ENCODE measurements around the gene KIRREL1. TPM values are rescaled to one million over a fixed set of nuclear protein-coding genes. Genes with fewer than 3 reads are reported as not detected.

KIRREL1 gene
- total and polyA plus RNA-seq, 2 experiments from 2014 or later, result 8.2 to 33.2 TPM

- H3K9me3 ChIP-seq (ENCODE audit: low read depth), result no peaks in the 10 kb centered on the region
- no peak for DNase-seq (ENCODE audit: low read depth in 1 of 2, low spot score in 1 of 2)
- no peak for TF ChIP-seq CTCF (IDR thresholded peaks at IDR 0.05; ENCODE audit: low read depth, low read length)
- no peaks in the 10 kb centered on the region for H3K4me1 ChIP-seq (ENCODE audit: low read depth)
- no peaks in the 10 kb centered on the region for H3K36me3 ChIP-seq
- H3K4me3 ChIP-seq, result no peak overlapping the region
- H3K27me3 ChIP-seq, result no peaks in the 10 kb centered on the region
- H3K27ac ChIP-seq, result no peak overlapping the region
Observed at GRCh38 chr1:158027508-158027907, 34.1 kb downstream of the KIRREL1 start.

- Histone ChIP-seq H3K27ac (no peak overlapping the region), H3K9me3 (ENCODE audit: low read depth) (no peaks in the 10 kb centered on the region), H3K27me3 (no peaks in the 10 kb centered on the region), H3K4me3 (no peak overlapping the region), H3K4me1 (ENCODE audit: low read depth) (no peaks in the 10 kb centered on the region), H3K36me3 (no peaks in the 10 kb centered on the region)
- TF ChIP-seq CTCF (IDR thresholded peaks at IDR 0.05; ENCODE audit: low read depth, low read length), result no peak
- DNase-seq (ENCODE audit: low read depth in 1 of 2, low spot score in 1 of 2), result peak in 1 of 2 donors; percentile 50
Observed at GRCh38 chr1:158028969-158029368, 35.5 kb downstream of the KIRREL1 start.

- Histone ChIP-seq H3K27ac (no peak overlapping the region), H3K27me3 (no peaks in the 10 kb centered on the region), H3K9me3 (ENCODE audit: low read depth) (no peaks in the 10 kb centered on the region), H3K36me3 (no peaks in the 10 kb centered on the region), H3K4me1 (ENCODE audit: low read depth) (no peaks in the 10 kb centered on the region), H3K4me3 (no peak overlapping the region)
- DNase-seq (ENCODE audit: low read depth in 1 of 2, low spot score in 1 of 2), result no peak
- TF ChIP-seq CTCF (IDR thresholded peaks at IDR 0.05; ENCODE audit: low read depth, low read length), result no peak
Observed at GRCh38 chr1:158035014-158035413, 41.6 kb downstream of the KIRREL1 start.

GRCh38 chr1:158035976-158036583 is 42.6 kb downstream of the KIRREL1 start:
- H3K27ac ChIP-seq, result no peak overlapping the region
- H3K27me3 ChIP-seq, result no peaks in the 10 kb centered on the region
- H3K4me3 ChIP-seq, result no peak overlapping the region
- no peaks in the 10 kb centered on the region for H3K36me3 ChIP-seq
- no peaks in the 10 kb centered on the region for H3K9me3 ChIP-seq (ENCODE audit: low read depth)
- peak; percentile 72 for TF ChIP-seq CTCF (IDR thresholded peaks at IDR 0.05; ENCODE audit: low read depth, low read length)
- H3K4me1 ChIP-seq (ENCODE audit: low read depth), result no peaks in the 10 kb centered on the region
- peak; percentile 64 to 79 for DNase-seq (ENCODE audit: low read depth in 1 of 2, low spot score in 1 of 2)

- DNase-seq (ENCODE audit: low read depth in 1 of 2, low spot score in 1 of 2), result no peak
- no peak for TF ChIP-seq CTCF (IDR thresholded peaks at IDR 0.05; ENCODE audit: low read depth, low read length)
- Histone ChIP-seq H3K9me3 (ENCODE audit: low read depth) (no peaks in the 10 kb centered on the region), H3K27me3 (no peaks in the 10 kb centered on the region), H3K4me3 (no peak overlapping the region), H3K27ac (no peak overlapping the region), H3K36me3 (no peaks in the 10 kb centered on the region), H3K4me1 (ENCODE audit: low read depth) (no peaks in the 10 kb centered on the region)
Observed at GRCh38 chr1:158037008-158037865, 43.8 kb downstream of the KIRREL1 start.

Data from cardiac muscle cell (in vitro differentiated cells and primary cell).